Measurements from ENCODE around the gene CLEC12A. TPM values are rescaled to one million over a fixed set of nuclear protein-coding genes. Genes with fewer than 3 reads are reported as not detected.
"Not testable (repeated sequence)": the region's sequence is repeated elsewhere in the genome, so short reads cannot be mapped to it uniquely, and the experiment has no call there.

Gene CLEC12A
- total RNA-seq, 1 donor from 2014 or later, result not detected

GRCh38 chr12:10021342-10021741 lies 50.1 kb downstream of the CLEC12A start:
- DNase-seq (ENCODE audit: low spot score), result no peak
- Mint-ChIP-seq H3K4me3 (ENCODE audit: unreplicated experiment) (no peak overlapping the region), H3K9me3 (ENCODE audit: low read depth) (peaks cover 8% of the 10 kb centered on the region), H3K4me1 (ENCODE audit: low read depth) (no peaks in the 10 kb centered on the region), H3K27ac (ENCODE audit: unreplicated experiment) (no peak overlapping the region), H3K36me3 (ENCODE audit: low read depth) (no peaks in the 10 kb centered on the region), H3K27me3 (ENCODE audit: low read depth) (no peaks in the 10 kb centered on the region)
- TF ChIP-seq CTCF (IDR thresholded peaks at IDR 0.05), result no peak

- Mint-ChIP-seq H3K27me3 (ENCODE audit: low read depth) (no peaks in the 10 kb centered on the region), H3K27ac (ENCODE audit: unreplicated experiment) (no peak overlapping the region), H3K4me3 (ENCODE audit: unreplicated experiment) (no peak overlapping the region), H3K36me3 (ENCODE audit: low read depth) (no peaks in the 10 kb centered on the region), H3K4me1 (ENCODE audit: low read depth) (peaks cover 5% of the 10 kb centered on the region), H3K9me3 (ENCODE audit: low read depth) (peaks cover 3% of the 10 kb centered on the region)
- TF ChIP-seq CTCF (IDR thresholded peaks at IDR 0.05), result no peak
- no peak for DNase-seq (ENCODE audit: low spot score)
Observed at GRCh38 chr12:10025236-10025635, 54.0 kb downstream of the CLEC12A start.

- not testable (repeated sequence) for H3K9me3 Mint-ChIP-seq (ENCODE audit: low read depth); H3K27ac Mint-ChIP-seq (ENCODE audit: unreplicated experiment); DNase-seq (ENCODE audit: low spot score); H3K27me3 Mint-ChIP-seq (ENCODE audit: low read depth); H3K36me3 Mint-ChIP-seq (ENCODE audit: low read depth); H3K4me3 Mint-ChIP-seq (ENCODE audit: unreplicated experiment)
- peaks cover 14% of the 10 kb centered on the region for H3K4me1 Mint-ChIP-seq (ENCODE audit: low read depth)
Observed at GRCh38 chr12:10026666-10027065, 55.5 kb downstream of the CLEC12A start.

GRCh38 chr12:10027311-10027710 lies 56.1 kb downstream of the CLEC12A start:
- Mint-ChIP-seq H3K9me3 (ENCODE audit: low read depth) (no peaks in the 10 kb centered on the region), H3K4me1 (ENCODE audit: low read depth) (peaks cover 19% of the 10 kb centered on the region), H3K27me3 (ENCODE audit: low read depth) (no peaks in the 10 kb centered on the region), H3K27ac (ENCODE audit: unreplicated experiment) (peak overlapping the region; percentile 73), H3K4me3 (ENCODE audit: unreplicated experiment) (no peak overlapping the region), H3K36me3 (ENCODE audit: low read depth) (no peaks in the 10 kb centered on the region)
- TF ChIP-seq CTCF (IDR thresholded peaks at IDR 0.05), result no peak
- DNase-seq (ENCODE audit: low spot score), result no peak

GRCh38 chr12:10027721-10028120 lies 56.5 kb downstream of the CLEC12A start:
- no peak for DNase-seq (ENCODE audit: low spot score)
- Mint-ChIP-seq H3K4me1 (ENCODE audit: low read depth) (peaks cover 22% of the 10 kb centered on the region), H3K27me3 (ENCODE audit: low read depth) (no peaks in the 10 kb centered on the region), H3K4me3 (ENCODE audit: unreplicated experiment) (no peak overlapping the region), H3K9me3 (ENCODE audit: low read depth) (no peaks in the 10 kb centered on the region), H3K27ac (ENCODE audit: unreplicated experiment) (peak overlapping the region; percentile 73), H3K36me3 (ENCODE audit: low read depth) (no peaks in the 10 kb centered on the region)
- TF ChIP-seq CTCF (IDR thresholded peaks at IDR 0.05), result no peak

GRCh38 chr12:10030446-10030845 lies 59.2 kb downstream of the CLEC12A start, which contains the start of gene CLEC9A:
Gene CLEC9A (plus strand): TSS chr12:10030682. CDS start chr12:10052688, 22,006 bp downstream.
- Mint-ChIP-seq H3K9me3 (ENCODE audit: low read depth) (no peaks in the 10 kb centered on the region), H3K4me1 (ENCODE audit: low read depth) (peaks cover 26% of the 10 kb centered on the region), H3K36me3 (ENCODE audit: low read depth) (no peaks in the 10 kb centered on the region), H3K27ac (ENCODE audit: unreplicated experiment) (peak within 1 kb of the TSS; percentile 86), H3K27me3 (ENCODE audit: low read depth) (no peaks in the 10 kb centered on the region), H3K4me3 (ENCODE audit: unreplicated experiment) (no peak within 1 kb of the TSS)
- DNase-seq (ENCODE audit: low spot score), result peak; percentile 37
- no peak for TF ChIP-seq CTCF (IDR thresholded peaks at IDR 0.05)
